ENCODE measurements around the gene MFNG.
"Not testable (repeated sequence)": the region's sequence is repeated elsewhere in the genome, so short reads cannot be mapped to it uniquely, and the experiment has no call there.

The MFNG gene

DNA sequence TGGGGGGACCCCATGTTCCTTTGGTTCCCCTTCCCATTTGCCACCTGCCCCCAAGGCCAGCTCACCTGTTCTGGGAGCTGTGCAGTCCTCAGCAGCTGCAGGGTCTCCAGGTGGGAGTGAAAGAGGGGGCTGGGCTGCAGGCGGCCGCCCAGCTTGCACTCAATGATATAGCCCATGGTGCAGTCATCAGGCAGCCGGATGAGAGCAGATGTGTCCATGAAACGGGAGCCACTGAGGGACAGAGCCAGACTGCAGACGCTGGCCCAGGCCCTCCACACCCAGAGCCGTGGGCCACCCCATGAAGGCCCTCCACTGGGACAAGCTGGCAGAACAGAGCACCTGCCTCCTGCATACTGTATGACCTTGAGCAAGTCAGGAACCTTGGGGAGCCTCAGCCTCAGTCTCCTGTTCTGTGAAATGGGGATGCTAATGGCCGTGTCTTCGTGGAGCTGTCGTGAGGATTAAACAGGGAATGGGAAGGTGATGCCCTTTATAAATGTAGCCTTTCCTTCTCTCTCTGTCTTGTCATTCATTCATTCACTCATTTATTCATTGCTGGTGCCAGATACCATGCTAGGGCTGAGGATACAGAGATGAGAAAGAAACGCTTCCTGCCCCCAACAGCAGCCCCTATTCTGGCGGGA lies 11.6 kb downstream of the MFNG start:
- DNase-seq (ENCODE audit: low read depth, low spot score) = no peak

DNA sequence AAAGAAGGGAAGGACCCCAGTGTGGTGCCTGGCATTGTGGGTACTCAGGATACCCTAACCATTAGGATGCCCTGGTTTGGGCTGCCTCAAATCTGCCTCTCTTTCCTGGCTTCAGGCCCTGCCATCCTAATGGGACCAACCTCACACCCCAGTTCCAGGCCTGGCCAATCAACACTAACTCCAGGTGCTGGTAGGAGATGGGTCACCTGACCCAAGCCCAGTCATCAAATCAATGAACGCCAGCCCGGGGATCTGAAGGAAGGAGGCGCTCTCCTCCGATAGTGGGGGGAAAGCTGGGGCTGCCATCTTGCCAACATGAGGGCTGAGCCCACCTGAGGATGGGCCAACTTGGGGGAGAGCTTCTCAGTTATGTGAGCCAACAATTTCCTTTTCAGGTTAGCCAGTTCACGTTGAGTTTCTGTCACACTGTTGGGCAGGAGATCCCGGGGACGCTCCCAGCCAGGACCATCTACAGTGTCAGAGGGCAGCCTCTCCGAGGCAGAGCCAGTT lies 12.7 kb downstream of the MFNG start:
- DNase-seq (ENCODE audit: low read depth, low spot score) = no peak

DNA sequence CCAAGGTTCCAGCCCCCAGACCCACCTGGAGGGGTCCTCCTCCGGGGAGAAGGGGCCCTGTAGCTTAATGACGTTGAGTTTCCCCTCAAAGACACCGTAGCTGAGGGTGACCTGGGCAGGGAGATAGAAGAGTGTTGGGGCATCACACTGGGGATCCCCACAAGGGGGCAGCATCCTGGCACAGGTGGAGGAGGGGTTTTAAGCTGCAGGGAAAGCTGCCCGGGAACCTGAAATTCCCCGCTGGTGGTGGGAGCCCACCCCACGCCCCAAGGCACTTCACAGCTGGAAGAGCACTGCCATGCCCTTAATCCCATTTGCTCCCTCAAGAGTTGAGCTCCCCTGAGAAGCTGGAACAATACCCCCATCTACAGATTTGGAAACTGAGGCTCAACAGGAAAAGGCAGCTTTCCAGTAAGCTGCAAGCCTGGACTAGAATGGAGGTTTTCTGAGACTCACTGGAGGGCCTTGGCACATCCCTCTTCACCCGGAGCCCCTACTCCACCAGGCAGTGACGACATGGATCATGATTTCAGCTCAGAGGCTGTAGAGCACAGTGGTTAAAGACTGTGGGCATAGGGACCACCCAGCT lies 13.7 kb downstream of the MFNG start:
- DNase-seq (ENCODE audit: low read depth, low spot score) = no peak

DNA sequence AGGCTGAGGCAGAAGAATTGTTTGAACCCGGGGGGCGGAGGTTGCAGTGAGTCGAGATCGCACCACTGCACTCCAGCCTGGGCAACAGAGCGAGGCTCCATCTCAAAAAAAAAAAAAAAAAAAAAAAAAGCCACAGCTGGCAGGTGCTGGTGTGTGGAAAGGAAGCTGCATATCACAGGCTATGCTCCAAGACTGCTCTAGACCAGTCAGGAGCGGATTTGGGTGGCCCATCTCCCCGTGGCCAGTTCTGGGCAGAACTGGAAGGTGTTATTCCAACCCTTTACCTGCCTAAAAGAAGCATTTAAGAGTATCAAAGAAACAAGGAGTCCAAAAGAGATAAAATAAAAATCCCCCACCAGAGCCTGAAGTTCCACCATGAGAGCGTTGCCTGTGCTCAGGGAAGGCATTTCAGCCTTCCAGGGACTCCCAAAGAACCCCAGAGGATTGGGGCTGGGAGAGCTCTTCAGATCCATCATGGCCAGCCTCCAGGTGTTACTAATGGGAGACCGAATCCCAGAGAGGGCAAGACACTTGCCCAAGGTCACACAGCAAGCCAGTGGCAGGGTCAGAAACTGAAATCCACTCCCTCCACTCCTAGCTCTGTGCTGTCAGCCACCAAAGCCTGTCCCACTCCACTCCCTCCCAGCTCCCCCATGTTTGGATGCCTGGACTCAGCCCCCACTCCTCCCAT lies 14.3 kb downstream of the MFNG start:
- DNase-seq (ENCODE audit: low read depth, low spot score) = no peak

DNA sequence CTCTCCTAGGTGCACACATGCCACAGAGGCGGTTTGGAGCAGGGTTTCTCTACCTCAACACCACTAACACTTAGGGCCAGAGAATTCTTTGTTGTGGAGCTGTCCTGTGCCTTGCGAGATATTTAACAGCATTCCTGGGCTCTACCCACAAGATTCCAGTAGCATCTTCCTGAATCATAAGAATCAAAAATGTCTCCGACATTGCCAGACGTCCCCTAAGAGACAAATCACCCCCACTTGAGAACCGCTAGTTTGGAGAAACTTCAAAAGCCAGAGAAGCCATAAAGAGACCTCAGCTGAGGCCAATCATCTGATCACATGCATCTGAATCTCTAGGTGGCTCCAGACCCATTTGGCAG lies 16.1 kb downstream of the MFNG start:
- DNase-seq (ENCODE audit: low read depth, low spot score) = no peak

DNA sequence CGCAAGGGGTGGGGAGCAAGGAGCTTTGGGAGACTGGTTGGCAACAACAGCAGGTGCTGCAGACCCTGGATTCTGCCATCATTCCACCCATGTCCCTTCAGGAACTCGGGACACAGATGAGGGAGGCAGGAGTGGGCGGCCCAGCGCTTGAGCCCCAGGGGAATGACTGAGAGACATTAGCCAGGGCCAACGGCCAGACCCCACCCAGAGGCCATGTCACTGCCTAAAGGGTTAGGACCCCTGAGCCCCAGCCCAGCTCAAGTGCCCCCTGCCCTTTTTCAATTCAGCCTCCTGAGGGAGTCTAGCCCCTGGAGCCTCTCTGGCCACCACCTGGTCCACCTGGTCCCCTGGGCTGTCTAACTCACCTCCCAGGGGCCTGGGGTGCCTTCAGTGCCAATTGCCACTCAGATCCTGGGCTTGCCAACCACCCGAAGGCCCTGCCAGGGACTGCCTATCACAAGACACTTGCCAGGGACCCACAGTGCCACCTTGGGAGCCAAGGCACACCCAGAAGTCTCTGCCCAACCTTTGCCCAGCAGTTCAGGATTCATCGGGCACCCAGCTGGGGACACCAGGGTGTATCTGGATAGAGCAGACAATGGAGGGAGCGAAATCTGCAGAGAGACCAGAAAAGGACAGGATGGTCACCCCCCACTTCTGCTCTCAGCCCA lies 16.6 kb downstream of the MFNG start:
- no peak for DNase-seq (ENCODE audit: low read depth, low spot score)

DNA sequence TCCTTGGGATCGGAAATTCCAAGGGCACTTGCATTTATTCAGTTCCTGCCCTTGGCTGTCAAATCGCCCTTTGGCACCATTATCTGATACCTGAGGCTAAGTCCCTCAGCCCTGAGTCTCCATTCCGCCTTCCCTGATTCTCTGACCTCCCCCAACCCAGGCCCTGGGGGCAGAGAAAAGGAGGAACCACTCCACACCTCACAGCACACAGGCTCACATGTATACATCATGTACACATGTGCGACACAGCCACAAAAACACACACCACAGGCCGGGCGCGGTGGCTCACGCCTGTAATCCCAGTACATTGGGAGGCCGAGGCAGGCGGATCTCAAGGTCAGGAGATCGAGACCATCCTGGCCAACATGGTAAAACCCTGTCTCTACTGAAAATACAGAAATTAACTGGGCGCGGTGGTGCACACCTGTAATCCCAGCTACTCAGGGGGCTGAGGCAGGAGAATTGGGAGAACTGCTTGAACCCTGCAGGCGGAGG lies 17.9 kb downstream of the MFNG start:
- not testable (repeated sequence) for DNase-seq (ENCODE audit: low read depth, low spot score)

DNA sequence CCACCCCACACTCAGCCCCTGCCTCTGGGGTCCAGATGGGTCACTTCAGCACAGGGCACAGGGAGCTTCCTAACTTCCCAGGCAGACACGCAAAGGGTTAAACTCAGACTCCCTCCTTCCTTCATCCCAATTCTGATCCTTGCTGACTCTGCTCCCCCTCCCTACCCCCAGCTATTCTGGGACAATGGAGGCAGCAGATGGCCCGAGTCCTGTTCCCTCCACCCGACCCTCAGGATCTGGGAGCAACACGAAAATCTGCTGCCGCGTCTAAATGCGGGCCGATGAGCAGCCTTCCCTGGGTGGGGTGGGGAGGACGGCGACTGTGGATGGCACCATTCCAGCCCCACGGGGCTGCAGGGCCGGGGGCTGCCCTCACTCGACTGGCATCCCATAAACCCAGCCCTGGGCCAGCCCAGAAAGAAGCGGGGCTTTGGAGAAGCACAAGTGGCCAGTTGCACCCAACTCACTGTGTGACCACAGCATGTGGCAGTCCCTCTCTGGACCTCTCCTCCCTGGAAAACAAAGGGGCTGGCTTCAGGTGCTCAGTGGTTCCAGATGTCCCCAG lies 18.7 kb downstream of the MFNG start:
- DNase-seq (ENCODE audit: low read depth, low spot score) = no peak

DNA sequence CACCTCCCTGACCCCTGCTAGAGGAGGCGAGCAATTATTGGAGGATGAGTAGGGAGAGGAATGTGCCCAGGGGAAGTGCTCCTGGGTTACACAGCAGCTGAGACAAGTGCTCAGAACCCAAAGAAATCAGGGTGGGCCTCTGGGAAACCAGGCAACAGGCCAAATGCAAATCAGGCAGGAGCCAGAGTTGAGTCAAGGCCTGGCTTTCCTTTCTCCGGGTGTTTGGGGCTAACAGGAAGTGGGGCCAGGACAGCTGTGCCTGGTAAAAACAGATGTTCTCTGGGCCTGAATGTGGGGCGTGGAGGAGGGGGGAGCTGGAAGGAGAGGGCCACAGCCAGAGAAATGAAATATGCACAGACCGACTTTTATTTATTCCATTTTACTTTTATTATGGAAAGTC lies 22.0 kb downstream of the MFNG start:
- DNase-seq (ENCODE audit: low read depth, low spot score) = no peak

DNA sequence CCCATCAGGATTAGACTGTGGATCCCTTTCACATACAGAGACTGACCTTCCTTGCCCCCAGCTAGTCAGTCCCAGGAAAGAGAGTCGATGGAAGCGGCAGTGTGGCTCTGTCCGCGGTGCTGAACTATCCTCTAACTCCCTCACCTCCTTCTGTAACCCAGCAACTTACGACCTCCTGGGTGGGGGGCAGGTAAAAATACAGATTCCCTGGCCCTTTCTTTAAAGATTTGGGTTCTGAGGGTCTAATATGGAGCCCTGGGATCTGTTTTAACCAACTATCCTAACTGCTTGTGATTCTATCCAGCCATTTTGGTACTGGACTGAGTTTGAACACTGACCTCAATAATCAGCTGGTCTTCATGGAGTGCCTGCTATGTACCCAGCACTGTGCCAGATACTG lies 23.2 kb downstream of the MFNG start:
- no peak for DNase-seq (ENCODE audit: low read depth, low spot score)

DNA sequence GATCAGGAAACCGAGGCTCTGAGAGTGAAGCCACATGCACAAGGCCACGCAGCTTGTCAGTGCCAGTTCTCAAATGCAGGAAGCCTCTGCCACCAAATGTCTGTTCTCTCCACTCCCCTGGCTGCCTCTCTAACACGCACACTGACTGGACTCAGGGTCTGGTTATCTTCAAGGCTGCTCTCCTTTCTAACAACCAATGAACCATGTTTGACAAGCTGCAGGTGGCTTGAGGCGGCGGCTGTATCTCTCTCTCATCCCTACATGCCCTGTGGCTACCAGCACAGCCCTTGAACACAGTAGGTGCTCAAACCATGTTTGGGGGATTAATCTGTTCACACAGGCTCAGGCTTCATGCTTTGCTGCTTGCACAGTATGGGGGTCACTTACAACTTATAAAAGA lies 23.7 kb downstream of the MFNG start:
- DNase-seq (ENCODE audit: low read depth, low spot score) = no peak

DNA sequence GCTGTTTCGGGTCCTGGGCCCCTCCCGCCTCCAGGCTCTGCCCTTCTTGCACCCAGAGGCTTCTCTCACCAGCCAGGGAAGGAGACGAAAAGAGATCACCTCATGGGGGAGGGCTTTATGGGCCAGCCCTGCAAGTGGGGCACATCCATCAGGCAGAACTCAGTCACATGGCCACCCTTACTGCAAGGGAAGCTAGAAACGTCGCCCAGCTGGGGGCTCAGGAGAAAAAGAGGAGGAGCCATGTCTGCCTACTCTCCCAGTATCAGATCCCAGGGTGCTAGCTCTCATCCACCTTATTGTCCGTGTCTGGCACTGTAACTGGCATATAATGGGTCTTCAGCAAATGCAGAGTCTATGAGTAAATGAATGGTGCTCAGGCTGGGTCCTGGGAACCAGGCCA lies 24.2 kb downstream of the MFNG start:
- no peak for DNase-seq (ENCODE audit: low read depth, low spot score)

DNA sequence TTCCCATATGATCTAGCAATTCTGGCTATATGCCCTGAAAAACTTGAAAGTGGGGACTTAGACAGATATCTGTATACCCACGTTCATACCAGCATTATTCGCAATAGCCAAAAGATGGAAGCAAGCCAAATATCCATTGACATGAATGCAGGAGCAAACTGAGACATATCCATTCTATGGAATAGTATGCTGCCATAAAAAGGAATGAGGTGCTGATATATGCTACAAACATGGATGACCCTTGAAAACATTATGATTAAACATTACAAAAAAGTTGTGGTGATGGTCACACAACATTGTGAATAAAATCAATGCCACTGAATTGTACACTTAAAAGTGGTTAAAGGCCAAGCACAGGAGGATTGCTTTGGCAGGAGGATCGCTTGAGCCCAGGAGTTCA lies 25.5 kb downstream of the MFNG start:
- no peak for DNase-seq (ENCODE audit: low read depth, low spot score)

DNA sequence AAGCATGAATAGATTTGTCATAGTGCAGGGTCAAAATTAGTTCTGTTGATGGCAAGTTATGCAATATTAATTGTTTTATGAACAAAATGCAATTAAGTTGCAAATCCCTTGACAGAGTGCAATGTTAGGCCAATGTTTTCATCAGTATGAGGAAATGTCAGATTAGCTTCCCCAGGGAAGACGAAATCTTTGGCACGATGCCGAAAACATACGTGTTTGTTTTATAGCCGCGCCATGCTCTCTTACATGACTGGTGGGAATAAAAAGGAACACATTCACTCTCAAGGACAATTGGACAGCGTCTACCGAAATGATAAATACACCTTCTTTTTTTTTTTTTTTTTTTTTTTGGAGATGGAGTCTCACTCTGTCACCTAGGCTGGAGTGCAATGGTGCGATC lies 27.0 kb downstream of the MFNG start:
- DNase-seq (ENCODE audit: low read depth, low spot score) = no peak

DNA sequence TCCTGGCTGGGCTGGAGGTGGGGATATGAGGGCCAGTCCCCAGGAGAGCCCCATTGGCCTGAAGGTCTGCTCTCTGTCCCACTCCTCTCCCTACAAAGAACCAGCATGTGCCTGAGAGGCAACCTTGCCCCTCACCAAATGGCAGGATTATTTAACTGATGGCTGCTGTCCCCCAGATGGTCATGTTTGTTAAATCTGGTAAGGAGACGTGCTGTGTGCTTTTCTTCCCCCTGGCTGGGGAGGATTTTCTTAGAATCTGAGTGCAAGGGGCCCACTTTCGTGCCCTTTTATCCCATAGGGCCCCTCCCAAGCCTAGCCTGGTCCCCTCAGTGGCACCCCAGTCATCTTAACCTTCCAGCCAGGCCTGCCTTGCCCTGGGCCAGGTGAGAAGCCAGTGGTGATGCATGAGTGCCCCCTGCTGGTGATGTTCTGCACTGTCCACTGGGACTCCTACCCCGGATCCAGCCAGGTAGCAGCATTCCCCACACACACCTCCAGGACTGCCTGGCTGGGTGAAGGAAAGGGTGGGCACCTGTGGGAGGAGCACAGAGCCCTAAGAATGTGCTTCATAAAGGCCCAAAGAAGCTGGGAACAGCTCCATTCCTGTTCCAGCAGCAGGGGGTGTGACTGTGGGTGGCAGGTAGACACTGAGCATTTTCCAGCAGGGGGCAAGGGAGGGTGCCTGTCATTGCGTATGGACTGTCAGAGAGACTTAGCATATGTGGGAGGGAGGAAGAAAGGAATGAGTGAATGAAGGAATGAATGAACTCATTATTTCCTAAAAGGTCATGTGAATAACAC lies 28.9 kb downstream of the MFNG start:
- DNase-seq (ENCODE audit: low read depth, low spot score) = peak; percentile 73

DNA sequence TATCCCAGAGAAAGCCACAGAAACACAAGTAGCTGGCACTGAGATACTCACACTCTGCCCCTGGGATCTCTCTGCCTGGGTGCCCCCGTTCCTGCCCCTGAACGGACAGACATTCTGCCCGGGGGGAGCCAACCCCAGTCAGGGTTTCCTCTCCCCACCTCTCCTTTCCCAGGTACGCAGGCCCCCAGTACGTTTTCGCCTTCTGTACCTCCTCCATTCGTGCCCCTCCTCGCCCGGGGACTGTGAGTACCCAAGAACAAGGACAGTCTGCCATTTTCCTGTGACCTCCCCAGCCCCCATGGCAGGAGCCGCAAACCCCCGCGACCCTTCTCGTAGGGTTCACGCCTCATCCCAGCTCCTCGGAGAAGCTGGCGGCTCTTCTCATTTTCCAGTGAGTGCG lies 29.8 kb downstream of the MFNG start:
- DNase-seq (ENCODE audit: low read depth, low spot score) = no peak

DNA sequence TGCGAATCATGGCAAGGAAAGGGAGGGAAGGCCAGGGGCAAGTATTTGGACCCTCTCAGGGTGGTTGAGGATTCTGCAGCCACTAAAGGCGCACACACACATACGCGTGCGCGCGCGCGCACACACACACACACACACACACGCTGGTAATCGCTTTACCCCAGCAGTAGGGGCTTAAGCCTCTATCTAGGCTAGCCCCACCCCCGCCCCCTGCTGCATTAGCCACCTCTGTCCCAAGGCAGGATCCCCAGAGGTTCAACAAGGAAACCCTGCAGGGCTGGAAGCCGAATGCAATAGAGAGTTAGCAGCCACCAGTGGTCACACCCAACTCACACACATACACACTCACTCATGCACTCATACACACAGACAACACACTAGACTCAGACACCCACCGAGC lies 30.3 kb downstream of the MFNG start:
- no peak for DNase-seq (ENCODE audit: low read depth, low spot score)

DNA sequence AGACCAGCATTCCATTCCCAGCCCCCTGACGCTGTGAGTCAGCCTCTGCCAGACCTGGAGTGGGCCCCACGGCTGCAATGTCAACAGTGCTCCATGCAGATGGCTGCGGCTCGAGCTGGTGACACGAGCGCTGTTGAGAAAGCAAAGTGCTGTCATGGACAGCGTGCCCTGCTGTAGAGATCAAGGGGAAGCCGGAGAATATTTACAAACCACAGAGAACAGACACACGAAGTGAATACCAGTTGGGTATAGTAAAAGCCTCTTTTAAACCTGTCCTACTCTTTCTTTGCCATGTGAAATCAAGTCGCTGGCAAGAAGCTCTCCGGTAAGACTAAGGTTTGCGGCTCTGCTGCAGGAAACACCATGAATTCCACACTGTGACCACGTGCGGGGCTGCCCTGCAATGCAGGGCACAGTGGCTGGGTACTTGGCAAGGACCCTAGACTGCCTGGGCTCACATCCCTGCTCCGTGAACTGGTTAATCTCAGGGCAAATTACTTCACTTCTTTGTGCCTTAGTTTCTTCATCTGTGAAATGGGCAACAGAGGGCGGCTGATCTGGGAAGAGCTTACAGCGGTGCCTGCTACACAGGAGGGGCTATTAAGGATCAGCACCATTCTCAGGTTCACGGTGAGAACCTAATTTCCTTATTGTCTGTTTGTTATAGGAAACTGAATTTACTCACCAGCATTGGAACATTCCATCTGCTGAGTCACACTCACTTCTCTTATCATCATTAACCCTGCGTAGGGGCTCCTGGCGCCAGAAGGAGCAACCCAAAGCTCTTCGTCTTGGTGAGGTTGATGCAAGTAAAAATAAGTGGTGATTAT lies 31.1 kb downstream of the MFNG start:
- no peak for DNase-seq (ENCODE audit: low read depth, low spot score)

DNA sequence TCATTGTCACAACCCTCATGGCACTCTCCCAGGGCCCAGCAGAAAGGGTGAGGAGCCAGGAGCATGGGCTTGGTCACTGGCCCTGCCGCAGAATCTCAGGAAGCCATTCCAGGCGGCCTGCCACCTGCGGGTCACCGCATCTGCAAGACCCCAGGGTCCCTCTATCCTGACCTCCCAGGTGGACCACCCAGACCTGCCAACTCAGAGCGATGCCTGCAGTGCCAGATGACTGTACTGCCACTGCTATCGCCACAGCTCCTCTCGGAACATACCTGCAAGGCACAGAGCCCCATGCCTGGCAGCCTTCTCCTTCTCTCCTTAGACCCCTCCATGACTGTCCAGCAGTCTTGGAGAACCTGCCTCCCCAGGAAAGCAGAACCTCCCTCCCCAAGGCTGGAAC lies 32.5 kb downstream of the MFNG start:
- DNase-seq (ENCODE audit: low read depth, low spot score) = no peak

DNA sequence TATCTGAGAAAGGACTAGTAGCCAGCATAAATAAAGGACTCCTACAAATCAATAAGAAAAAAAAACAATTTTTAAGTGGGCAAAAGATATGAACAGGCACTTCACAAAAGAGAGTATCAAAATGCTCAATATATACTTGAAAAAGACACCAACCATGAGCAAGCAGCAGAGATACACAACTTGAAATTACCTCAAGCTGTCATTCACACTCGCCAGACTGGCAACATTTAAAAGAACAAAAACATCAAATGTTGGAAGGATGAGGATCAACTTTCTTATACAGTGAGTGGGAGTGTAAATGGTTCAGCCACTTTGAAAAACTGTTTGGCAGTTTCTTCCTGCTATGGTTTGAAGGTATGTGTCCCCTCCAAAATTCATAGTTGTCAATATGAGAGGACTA lies 35.0 kb downstream of the MFNG start:
- no peak for DNase-seq (ENCODE audit: low read depth, low spot score)
